GM21390 (cell line): ENCODE measurements around the gene PLPP2.

ENCODE experiments used
- ATAC-seq: cut with Tn5 transposase; IDR thresholded peaks from one replicate; pipeline ENCODE4 v1.9.1; 2021; ENCODE audit not compliant: unreplicated experiment

The PLPP2 gene

GRCh38 chr19:317710-318508 is 26.7 kb upstream of the PLPP2 start:
- ATAC-seq, result no peak

DNA sequence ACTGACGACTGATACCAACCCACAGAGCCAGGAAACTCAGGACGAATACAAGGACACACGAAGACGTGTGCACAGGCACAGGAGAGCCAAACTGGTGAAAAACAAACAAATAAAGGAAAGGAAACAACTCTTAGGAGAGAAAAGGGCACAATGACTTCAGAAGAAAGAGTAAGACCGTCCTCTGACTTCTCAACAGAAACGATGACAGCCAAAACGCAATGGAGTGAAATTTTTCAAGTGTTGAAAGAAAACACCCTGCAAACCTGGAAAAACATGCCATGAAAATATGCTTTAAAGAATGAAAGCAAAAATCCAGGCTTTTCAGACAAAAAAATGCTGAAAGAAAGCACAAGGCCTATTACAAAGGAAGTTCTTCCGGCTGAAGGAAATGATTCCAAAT is 24.6 kb upstream of the PLPP2 start:
- no peak for ATAC-seq

DNA sequence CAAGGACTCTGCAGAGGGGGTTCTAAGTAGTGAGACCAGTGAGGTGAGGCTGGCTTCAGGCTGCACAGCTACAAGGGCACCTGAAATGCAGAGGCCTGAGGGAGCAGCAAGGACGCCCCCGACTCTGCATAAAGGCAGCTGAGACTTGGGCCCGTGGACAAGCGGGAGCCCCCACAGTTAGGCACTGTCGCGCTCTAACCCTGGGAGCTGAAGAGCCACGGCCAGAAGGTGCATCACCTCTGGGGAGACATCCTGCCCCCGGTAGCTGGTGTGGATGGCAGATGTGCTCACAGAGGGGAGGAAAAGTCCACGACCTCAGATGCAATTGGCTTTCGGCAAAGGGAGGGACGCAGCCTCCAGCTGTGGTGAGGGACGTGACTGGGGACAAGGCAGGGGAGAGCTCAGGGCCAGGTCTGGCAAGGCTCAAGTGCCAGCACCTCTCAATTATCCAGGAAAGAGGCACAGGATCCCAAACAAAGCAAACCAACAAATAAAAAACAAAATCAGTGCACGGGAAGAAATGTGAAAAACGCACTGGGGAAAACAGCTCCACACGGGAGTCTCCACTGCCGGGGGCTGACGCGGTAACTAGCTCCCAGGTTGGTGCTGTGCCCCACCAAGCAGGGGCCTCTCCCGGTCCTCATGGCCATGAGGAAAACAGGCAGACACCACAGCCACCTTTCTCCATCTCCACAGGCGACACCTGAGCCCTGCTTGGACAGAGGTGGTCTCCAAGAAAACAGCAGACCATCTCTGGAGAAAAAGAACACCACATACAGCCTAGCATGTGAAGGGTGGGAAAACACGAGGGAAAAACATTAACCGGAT is 23.0 kb upstream of the PLPP2 start:
- ATAC-seq, result no peak

DNA sequence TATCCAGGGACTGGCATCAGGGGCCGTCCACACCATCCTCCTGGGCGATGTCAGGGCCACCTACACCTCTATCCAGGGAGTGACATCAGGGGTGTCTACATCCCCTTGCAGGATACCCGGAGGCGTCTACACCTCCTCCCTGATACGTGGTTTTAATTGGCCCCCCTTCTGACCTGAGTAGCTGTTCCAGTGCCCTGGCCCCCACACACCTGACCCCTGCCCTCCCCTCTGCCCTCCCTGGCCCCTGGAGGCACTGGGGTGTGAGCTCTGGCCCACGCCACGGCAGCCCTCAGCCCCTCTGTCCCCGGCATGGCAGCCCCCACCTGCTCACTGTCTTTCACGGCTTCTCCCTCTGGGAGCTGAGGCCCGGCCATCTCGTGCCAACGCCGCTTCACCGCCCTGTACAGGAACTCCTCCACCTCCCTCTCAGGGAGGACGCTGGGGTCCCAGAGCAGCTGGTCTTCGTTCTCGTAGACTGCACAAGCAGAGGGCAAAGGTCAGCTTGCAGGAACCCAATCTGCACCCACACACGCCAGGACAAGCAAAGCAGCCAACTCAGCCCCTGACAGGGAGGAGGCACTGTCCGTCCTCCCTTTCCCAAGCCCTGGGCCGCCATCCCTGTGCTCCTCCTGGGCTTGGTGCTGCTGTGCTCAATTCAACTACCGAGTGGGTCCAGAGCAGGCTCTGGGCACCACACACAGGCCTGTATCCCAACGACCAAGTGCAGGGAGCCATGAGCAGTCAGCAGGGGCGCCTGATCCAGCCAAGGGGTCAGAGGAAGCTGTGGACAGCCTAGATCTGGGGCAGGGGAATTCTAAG is 22.2 kb upstream of the PLPP2 start:
- no peak for ATAC-seq

DNA sequence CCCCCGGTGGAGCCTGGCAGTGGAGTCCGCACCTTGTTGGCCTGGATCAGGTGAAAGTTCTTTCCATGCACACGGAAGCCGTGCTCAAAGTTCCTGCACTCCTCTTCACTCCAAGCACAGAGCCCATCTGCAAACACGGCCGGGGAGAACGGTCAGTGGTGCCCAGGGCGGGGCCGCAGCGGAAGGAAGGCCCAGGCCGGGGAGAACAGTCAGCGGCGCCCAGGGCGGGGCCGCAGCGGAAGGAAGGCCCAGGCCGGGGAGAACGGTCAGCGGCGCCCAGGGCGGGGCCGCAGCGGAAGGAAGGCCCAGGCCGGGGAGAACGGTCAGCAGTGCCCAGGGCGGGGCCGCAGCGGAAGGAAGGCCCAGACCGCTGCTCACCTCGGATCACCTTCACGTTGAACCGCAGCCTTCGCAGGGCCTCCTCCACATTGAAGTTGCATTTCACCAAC is 20.6 kb upstream of the PLPP2 start:
- no peak for ATAC-seq

DNA sequence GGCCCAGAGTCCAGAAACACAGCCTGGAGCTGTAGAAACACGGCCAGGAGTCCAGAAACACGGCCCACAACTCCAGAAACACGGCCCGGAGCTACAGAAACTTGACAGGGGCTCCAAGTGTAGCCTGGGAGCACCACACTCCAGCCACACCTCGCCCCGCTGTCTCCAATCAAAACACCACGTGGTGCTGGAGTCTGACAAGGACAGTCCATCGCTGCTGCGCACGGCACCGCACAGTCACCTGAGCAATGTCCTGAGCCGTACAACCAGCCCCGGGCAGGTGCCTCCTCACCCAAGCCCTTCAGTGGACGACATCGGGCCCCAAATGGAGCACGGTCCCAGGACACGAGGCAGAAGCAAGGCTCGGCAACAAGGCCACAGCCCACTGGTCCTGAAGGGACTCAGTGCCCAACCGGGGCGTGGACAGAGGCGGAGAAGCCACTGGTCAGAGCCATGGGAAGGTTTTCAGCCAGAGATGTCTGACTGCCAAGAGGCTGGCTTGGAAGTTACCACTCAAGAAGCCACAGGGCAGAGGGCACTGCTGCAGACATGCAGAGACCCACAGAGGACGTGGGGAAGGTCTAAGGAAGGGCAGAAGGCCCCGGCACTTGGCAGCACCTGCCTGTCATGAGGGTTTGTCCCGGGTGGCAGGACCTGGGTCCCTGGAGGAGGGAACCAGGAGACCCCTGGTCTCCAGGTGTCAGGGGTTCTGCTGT is 19.7 kb upstream of the PLPP2 start:
- no peak for ATAC-seq

DNA sequence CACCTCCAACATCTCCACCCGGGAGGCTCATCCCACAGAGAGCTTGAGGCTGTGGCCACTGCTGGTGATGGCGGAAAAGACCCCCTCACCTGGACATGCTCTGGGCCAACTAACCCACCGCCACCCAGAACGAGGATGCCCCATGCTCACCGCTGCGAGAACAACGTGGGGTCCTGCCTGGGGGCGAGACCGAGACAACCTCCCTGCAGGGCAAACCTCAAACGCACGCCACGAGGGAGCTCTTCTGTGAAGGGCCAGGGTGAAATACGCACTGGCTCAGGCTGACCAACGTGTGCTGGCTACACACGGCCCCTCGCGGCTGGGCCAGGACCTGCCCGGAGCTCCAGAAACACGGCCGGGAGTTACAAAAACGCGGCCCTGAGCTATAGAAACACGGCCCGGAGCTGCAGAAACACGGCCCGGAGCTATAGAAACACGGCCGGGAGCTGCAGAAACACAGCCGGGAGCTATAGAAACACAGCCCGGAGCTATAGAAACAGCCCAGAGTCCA is 19.0 kb upstream of the PLPP2 start:
- no peak for ATAC-seq

GRCh38 chr19:309206-309565 is 18.0 kb upstream of the PLPP2 start:
- ATAC-seq, result no peak

DNA sequence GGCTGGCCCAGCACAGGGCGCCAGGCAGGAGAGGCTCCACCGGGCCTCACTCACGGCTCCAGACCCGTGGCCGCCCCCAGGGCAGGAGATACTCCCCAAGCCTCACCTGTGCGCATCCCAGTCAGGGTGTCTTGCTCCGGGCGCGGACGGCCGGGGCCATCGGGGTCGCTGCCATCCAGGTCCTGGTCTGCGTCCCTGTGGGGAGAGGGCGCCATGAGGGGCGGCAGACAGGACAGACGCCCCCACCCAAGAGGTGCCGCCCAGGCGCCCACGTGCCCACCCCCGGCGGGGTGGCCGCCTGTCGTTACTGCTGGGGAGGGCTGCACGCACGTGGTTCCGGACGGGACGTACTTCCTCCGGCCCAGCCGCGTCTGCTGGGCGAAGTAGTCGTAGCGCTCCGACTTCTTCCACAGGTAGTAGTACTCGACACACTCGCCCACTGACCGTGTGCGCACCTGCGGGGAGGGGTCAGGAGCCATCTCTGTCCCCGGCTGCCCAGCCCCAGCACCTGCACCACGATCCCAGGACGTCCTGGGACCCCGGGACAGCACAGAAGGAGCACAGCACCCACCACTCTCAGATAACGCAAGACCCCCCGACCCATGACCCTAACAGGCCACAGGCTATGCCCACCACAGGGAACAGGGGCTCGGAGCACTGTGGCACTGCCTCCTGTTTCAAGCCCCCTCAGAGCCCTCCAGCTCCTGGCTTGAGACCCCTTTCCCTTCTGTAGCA is 17.4 kb upstream of the PLPP2 start:
- ATAC-seq, result no peak

- no peak for ATAC-seq
Measured at GRCh38 chr19:307793-308420, 16.7 kb upstream of the PLPP2 start.

GRCh38 chr19:307111-307531 is 15.9 kb upstream of the PLPP2 start:
- ATAC-seq, result no peak

GRCh38 chr19:306151-306900 is 15.1 kb upstream of the PLPP2 start:
- ATAC-seq, result no peak

GRCh38 chr19:305240-306150 is 14.3 kb upstream of the PLPP2 start:
- ATAC-seq, result no peak

- ATAC-seq, result no peak
Measured at GRCh38 chr19:296476-297225, 5.4 kb upstream of the PLPP2 start.

GRCh38 chr19:295687-296370 is 4.6 kb upstream of the PLPP2 start:
- no peak for ATAC-seq

- no peak for ATAC-seq
Measured at GRCh38 chr19:294946-295686, 3.9 kb upstream of the PLPP2 start.
